Measurements from ENCODE around the gene PAPSS2.

- TF ChIP-seq CTCF (IDR thresholded peaks at IDR 0.05; ENCODE audit: insufficient read depth, low read length, poor library complexity, severe bottlenecking) (no peak), EZH2phosphoT487 (conservative IDR thresholded peaks at IDR 0.05; ENCODE audit: low read length) (no peak)
Measured at GRCh38 chr10:87702973-87703294, 43.3 kb downstream of the PAPSS2 start.

Measured in SU-DHL-6 (cell line).